Stimulated activated CD8-positive, alpha-beta memory T cell treated with anti-CD3 and anti-CD28 coated beads, Interleukin-4, amount 100 ng/mL, for 24 hours (primary cell): ENCODE data around the gene CRYBA2.

Experiments
- DNase-seq: peaks from one replicate; pipeline ENCODE4 v3.0.0-alpha.2; 2020; ENCODE audit warnings: low read depth

CRYBA2 gene

GRCh38 chr2:218993345-218994315, at the start of gene CRYBA2:
TSS of gene CRYBA2 (minus strand) at chr2:218993422. CDS start at chr2:218993176, 246 bp downstream.
- no peak for DNase-seq

DNA sequence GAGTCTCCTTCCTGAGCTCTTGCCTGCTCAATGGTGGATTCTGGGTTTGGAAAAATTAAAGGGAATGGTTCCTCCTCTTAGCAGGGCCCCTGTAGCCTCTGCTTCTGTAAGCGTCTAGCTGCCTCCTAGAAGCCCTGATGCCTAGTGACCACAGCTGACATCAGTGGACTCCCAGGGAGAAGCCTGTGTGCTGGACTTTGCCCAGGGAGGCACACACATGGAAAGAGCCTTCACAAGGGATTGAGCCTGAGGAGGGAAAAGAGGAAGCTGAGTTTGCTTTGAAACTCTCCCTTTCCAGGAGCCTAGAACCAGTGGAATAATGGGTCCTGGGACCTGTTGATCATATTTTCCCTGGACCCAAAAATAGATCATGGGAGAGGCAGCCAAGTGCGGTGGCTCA, 49.5 kb upstream of the CRYBA2 start:
- no peak for DNase-seq

GRCh38 chr2:219042157-219042556, 48.9 kb upstream of the CRYBA2 start:
- DNase-seq, result no peak

DNA sequence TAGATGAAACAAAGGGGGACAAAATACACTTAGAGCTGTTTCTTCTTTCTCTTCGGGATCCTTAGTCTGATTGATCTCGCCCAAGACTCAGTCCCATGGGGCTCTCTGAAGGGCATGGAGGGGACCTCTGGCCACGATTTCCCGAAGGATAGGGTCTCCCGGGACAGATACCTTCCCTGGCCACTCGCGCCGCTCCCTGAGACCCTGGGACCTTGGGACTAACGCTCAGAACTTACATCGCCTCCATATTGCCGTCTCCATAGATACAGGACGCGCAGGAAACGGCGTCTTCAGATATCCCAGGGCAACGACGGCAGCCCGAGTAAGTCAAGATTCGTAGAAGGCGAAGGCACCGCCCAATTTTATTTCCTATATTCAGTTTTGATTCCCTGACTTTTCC, 48.0 kb upstream of the CRYBA2 start, which contains the start of gene CFAP65:
TSS of gene CFAP65 (minus strand) at position 265 of the 400 bp plus-strand sequence. CDS start 2,468 bp downstream, outside the sequence.
- DNase-seq, result no peak

GRCh38 chr2:219038600-219038999, 45.4 kb upstream of the CRYBA2 start:
- no peak for DNase-seq

GRCh38 chr2:219037783-219038499, 44.7 kb upstream of the CRYBA2 start:
- no peak for DNase-seq

DNA sequence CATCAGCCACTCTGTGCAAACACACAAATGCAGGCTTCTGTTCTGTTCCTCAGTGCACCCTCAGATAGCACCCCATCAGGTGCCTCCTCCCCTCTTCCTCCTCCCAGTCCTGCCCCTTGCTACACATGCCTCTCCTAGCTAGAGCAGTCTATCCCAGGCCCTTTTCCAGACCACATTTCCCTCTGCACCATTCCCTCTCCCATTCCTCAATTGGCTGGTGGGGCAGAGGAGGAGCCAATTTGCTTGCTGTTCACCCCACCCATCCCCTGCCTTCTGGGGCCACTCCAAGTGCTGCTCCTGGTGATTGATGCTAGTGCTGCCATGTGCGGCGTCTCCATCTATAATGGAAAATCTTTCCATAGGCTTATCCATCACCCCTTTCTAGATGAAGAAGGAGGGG, 42.7 kb upstream of the CRYBA2 start:
- DNase-seq, result no peak

GRCh38 chr2:219034823-219035222, 41.6 kb upstream of the CRYBA2 start:
- no peak for DNase-seq

DNA sequence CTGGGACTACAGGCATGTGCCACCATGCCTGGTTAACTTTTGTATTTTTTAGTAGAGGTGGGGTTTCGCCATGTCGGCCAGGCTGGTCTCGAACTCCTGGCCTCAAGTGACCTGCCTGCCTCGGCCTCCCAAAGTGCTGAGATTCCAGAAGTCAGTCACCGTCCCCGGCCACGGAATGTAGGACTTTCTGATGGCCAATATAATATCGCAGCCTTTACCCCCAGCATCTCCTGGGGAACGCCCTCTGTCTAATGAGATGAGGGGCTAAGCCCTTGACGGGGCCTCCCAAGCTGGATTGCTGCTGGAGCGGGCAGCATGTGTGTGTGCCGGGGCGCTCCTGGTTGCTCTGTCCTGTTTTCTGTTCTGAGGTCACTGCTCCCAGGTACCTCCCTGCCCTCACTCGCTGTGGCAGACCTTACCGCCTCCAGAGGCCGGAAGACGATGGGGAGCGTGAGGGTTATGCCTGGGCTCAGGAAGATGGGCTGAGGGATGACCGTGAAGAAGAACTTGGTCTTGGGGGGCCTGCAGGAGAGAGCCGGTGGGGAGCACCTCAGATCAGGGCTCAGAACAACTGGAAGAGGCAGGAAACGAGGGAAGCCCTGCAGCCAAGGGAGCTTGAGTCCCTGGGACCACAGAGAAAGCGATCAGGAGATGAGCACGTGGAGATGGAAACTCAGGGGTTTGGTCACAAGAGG, 39.0 kb upstream of the CRYBA2 start:
- no peak for DNase-seq

GRCh38 chr2:219031005-219031738, 38.0 kb upstream of the CRYBA2 start:
- no peak for DNase-seq

GRCh38 chr2:219030177-219030940, 37.1 kb upstream of the CRYBA2 start:
- no peak for DNase-seq

DNA sequence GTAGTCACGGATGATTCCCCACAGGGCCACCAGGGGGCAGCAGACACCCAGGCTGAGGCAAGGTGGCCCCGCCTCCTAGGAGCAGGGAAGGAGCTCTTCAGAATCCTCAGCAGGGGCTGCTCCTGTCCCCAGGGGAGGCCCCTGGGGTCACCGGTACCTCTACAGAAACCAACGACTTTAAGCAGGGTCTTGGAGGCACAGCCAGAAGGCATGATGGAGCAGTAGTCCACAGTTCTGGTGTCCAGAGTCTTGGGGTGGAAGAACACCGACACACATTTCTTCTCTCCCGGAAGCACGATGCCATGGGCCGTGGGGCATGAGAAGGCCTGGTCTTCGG, 36.6 kb upstream of the CRYBA2 start:
- DNase-seq, result peak; percentile 68

DNA sequence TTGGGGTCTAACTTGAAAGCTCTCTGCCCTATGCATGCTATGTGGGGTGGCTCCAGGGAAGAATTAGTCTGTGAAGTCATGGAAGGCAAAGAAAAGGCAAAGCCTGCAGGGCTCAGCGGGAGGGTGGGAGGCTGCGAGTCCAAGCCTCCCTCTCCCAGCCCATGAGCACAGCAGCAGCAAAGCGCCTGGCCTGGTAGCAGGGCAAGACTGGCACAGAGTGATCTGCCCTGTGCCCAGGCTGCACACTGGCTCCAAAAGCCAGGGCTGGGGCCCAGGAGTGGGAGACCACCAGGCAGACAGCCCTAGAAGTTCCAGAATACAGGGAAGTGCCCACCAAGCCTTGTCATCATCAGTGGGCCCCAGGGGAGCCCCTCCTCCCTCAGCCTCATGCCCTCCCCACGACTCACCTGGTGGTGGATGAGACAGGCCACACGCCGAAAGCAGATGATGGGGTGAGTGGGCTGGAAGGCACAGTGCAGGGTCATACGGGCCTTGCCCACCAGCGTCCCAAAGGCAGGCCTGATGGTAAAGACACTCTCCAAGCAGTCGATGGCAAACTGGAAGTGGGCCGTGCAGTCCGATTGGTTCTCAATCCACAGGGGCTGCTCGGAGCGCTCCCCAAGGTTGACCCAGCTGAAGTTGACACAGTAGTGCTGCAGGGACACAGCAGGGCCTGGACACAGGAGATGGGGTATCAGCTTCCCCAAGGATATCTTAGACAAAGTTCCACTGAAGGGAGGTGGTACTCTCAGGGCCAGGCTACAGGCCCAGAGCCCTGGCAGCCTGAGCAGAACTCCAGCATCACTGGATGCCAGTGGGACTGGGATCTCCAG, 36.0 kb upstream of the CRYBA2 start:
- no peak for DNase-seq

- DNase-seq, result no peak
Observed at GRCh38 chr2:219028141-219028540, 34.9 kb upstream of the CRYBA2 start.

DNA sequence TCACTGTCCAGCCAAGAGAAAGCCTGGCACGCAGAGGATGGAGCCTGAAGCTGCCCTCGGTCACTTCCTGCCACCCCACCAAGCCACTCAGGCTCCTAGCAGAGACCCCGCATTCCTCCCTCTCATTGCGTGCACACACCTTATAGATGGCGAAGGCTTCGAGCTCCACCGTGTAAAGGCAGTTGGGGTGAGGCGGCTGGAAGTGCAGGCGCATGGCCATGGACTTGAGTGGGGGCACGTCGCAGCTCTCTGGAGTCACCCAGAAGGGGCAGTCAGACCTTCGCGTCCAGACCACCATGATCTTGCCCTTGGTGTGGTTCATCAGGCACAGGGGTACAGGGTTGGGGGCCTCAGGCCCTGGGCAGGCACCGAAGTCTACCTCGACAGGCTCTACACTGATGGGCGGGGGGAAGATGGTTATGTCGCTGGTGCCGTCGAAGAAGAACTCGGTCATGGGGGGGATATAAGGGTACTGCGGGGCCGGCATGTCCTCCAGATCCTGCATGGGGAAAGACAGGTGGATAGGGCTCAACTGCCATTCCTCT, 34.4 kb upstream of the CRYBA2 start:
- DNase-seq, result no peak

- no peak for DNase-seq
Observed at GRCh38 chr2:219026946-219027345, 33.7 kb upstream of the CRYBA2 start.

DNA sequence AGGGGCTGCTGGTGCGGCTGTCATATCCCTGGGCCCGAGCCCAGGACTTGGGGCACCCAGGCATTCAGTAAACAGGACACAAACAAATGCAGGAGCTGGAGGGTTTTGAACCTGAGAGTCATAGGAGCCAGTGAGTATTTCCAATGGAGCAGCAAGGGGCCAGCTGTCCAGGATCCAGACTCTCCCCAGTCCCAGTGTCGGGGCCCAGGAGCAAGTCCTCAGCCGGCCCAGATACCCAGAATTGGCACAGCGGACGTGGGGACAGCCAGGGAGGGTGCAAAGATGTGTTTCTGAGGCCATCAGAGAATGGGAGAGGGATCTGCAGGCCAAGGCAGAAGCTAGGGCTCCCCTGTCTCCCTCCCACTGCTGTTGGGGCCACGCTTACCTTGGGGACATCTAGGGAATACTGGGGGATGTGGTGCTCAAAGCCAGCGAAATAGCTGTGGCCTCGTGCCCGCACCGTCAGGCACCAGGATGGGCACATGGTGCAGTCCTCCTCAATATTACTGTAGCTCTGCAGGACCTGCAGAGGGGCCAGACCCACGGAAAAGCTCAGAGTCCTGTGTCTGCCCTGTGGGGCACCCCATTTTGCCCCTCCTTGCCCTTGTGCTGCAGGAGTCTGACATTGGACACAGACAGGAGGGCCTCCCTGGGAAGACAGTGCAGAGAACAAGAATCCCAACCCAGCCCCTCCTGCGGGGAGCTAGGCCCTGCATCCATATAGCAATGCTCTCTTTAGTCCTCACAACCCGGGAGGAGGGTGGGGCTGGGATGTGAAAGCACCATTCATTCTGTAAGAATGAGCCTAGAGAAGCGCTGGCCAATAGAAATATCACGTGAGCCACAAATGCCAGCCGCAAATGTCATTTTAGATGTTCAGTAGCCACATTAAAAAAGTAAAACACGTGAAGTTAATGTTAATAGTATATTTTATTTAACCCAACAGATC, 32.7 kb upstream of the CRYBA2 start:
- DNase-seq, result no peak

DNA sequence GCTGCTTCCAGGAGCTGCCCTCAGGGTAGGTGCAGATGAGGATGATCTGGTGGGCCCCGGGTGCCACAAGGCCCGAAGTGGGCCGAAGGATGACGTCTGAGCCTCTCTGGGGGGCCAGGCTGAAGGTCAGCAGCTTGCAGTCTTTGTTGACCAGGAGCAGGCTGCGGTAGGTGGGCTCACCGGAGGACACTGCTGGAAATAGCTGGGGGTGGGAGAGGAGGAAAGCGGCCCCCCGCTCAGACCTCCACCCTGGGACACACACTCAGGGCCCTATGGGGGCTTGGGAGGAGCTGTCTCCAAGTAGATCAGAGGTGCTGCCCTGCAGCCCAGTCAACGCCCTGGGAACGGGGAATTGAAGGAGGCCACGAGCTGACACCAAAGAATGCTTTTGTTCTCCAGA, 30.8 kb upstream of the CRYBA2 start:
- DNase-seq, result no peak
